Measurements from ENCODE around the gene IGF2R.

- TF ChIP-seq, protein P1, sequence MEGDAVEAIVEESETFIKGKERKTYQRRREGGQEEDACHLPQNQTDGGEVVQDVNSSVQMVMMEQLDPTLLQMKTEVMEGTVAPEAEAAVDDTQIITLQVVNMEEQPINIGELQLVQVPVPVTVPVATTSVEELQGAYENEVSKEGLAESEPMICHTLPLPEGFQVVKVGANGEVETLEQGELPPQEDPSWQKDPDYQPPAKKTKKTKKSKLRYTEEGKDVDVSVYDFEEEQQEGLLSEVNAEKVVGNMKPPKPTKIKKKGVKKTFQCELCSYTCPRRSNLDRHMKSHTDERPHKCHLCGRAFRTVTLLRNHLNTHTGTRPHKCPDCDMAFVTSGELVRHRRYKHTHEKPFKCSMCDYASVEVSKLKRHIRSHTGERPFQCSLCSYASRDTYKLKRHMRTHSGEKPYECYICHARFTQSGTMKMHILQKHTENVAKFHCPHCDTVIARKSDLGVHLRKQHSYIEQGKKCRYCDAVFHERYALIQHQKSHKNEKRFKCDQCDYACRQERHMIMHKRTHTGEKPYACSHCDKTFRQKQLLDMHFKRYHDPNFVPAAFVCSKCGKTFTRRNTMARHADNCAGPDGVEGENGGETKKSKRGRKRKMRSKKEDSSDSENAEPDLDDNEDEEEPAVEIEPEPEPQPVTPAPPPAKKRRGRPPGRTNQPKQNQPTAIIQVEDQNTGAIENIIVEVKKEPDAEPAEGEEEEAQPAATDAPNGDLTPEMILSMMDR (IDR thresholded peaks at IDR 0.05): no peak
- no peak for TF ChIP-seq POLR2AphosphoS5 (IDR thresholded peaks at IDR 0.05; ENCODE audit: insufficient read depth in 1 of 2, low read depth in 1 of 2)
Observed at GRCh38 chr6:160146454-160147145, 177.7 kb downstream of the IGF2R start.

Measured in vagina (tissue), 2 donors.